SK-N-DZ (cell line): Measurements from ENCODE around the gene REG3G.
A peak's percentile ranks its signal among the peaks of the same experiment; 100 is the strongest.
"Not testable (repeated sequence)": the region's sequence is repeated elsewhere in the genome, so short reads cannot be mapped to it uniquely, and the experiment has no call there.

Experiments
- DNase-seq: peaks from one replicate; pipeline ENCODE4 v3.0.0-alpha.2; 2015; ENCODE audit warnings: low spot score

REG3G gene

GRCh38 chr2:79016342-79016741 lies 9.2 kb upstream of the REG3G start:
- DNase-seq, result no peak

GRCh38 chr2:79026061-79026460 lies 559 bp downstream of the REG3G start:
- DNase-seq, result no peak

DNA sequence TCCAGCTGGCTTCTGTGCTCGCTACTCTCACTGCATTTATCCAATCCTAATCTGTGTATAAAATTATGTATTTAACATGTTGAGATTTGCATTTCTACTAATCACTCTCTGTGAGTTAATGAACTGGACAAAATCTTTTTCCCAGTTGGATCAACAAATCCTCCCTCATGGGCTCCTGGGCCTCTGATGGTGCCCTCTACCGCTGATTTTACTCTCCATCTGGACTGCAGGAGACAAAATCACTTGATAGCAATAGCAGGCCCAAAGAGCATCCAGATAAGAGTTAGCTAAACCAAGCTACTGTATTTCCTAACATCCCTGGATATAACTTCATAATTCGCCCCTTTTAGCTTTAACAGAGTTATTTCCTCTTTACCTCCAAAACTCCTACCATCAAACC lies 14.4 kb downstream of the REG3G start:
- DNase-seq, result peak; percentile 55

GRCh38 chr2:79041032-79041448 lies 15.5 kb downstream of the REG3G start:
- DNase-seq, result peak; percentile 62

DNA sequence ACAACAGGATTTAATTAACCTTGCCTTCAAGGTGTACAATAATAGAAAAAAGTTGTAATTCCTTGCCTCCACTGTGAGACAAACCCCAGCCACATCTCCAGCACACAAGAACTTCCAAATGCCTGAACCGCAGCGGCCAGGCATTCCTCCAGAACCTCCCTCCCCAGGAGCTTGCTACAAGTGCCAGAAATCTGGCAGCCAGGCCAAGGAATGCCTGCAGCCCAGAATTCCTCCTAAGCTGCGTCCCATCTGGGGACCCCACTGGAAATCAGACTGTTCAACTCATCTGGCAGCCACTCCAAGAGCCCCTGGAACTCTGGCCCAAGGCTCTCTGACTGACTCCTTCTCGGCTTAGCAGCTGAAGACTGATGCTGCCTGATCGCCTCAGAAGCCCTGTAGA lies 28.0 kb downstream of the REG3G start:
- DNase-seq, result not testable (repeated sequence)

GRCh38 chr2:79054769-79055168 lies 29.3 kb downstream of the REG3G start:
- not testable (repeated sequence) for DNase-seq

DNA sequence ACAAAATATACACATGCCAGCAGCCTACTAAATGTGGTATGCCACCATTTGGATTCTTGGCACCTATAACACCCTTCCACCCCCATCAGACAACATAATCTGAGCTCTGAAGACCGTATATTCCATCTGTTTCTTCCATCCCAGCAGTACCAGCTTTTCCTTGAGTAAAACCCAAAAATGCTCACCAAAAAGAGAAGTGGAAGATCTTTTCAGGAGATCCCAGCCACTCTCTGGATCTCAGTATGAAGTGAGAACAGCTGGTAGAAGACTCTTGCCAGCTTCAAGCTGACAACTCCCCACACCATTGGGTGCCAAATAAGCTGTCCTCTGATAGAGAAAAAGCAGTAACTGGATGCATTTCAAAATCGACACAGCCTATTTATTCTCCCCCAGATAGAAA lies 39.7 kb downstream of the REG3G start:
- no peak for DNase-seq

DNA sequence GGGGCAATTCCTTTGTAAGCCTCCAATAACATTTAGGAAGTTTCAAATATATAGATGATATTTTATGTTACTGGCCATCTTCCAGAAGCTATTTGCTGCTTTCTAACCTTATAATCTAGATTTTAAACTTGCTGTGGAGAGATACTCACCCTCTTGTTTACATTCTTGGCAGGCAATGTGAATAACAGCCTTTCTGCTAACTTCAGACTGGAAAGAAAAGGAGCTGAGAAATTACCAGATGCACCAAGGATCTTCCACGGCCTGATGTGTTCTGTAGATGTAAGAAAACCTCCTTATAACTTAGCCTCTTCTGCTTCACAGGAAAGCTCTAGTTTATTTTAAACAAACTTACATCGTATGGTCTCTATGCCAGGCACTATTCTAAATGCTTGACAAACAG lies 45.6 kb downstream of the REG3G start:
- DNase-seq, result no peak
